GM21619 (cell line): ENCODE data around the gene RCN1.
A peak's percentile ranks its signal among the peaks of the same experiment; 100 is the strongest.
"Not testable (repeated sequence)": the region's sequence is repeated elsewhere in the genome, so short reads cannot be mapped to it uniquely, and the experiment has no call there.

Experiments used
- ATAC-seq: cut with Tn5 transposase; IDR thresholded peaks from one replicate; pipeline ENCODE4 v1.9.1; 2021; ENCODE audit not compliant: unreplicated experiment

Gene RCN1

DNA sequence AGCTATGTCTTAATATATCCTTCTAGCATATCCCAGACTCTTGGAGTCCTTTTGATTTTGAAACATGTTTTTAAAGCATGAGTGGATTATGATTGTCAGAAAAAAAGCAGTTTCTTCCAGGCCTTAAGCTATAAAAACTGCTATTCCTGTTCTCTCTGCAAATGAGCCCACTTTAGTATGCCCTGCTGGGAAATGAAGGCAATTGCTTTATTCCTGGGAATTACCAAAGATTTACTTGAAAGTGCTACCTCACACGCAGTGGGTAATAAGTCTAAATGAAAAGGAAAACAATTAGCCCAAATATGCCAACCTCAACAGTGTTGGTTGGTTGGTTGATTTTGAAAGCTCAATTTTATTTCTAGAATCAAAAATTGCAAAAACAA, 17.2 kb upstream of the RCN1 start:
- no peak for ATAC-seq

DNA sequence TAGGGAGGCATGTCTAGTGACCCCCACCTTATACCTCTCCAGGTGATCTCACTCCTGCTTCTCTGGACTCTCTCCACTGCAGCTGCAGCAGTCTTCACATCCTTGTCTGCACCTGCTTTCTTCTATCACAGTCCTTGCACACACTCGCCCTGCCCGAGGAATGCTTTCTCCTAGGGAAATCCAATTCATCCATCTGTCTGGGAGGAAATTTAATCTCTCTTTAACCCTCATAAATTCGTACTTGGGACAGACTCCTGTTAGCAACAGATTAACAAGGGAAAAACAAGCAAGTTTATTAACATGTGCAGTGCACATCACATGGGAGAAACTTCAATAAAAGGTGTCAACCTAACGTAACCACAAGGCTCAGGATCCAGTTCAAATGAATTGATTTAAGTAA, 11.3 kb upstream of the RCN1 start:
- no peak for ATAC-seq

- ATAC-seq, result no peak
Measured at GRCh38 chr11:32080361-32080980, 10.4 kb upstream of the RCN1 start.

- ATAC-seq, result peak; percentile 88
Measured at GRCh38 chr11:32081129-32081641, 9.7 kb upstream of the RCN1 start.

- no peak for ATAC-seq
Measured at GRCh38 chr11:32081901-32082300, 9.0 kb upstream of the RCN1 start.

DNA sequence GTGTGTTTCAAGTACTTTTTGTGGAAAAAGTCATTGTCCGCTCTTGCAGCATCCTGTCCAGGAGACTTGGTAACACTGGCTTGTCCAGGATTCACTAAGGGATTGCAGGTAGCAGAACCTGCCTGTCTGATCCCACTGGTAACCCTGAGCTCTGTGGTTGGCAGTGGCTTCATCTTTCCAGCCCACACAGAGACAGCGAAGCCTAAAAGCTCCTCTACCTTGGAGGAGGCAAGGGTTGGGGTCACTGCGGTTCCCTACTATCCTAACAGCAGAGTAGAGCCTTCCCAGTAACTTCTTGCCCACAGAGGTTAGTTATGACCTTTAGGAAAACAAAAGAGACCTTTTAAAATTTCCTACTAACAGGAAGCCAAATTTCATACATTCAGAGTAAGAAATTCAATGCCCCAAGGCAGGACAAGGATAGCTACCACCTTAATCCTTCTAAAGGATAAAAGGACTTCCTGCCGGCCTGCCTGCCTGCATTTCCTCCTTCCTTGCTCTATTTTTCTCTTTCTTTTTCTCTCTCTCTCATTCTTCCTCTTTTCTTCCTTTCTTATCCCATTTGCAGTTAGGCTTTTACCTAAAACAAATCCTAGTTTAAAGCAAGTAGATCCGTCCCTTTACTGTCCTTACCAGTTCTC, 8.4 kb upstream of the RCN1 start:
- no peak for ATAC-seq

- ATAC-seq, result no peak
Measured at GRCh38 chr11:32087597-32087996, 3.3 kb upstream of the RCN1 start.

- ATAC-seq, result no peak
Measured at GRCh38 chr11:32088117-32088941, 2.5 kb upstream of the RCN1 start.

- no peak for ATAC-seq
Measured at GRCh38 chr11:32092581-32093170, 1.8 kb downstream of the RCN1 start.

DNA sequence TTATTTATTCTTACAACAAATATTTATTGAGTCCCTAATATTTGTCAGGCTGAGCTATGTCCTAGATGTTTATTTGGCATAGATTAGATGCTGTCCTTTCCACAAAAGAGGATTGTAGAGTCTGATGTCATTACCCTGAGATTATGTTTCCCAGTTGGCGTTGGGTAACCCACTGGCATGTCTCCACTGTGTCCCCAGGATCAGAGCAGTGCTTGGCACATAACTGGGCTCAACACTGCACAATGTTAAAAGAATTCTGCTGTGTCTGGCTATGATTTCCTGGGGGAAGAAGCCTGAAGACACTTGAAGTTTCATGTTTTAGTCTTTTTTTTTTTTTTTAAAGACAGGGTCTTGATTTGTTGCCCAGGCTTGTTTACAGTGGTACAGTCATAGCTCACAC, 4.0 kb downstream of the RCN1 start:
- no peak for ATAC-seq

DNA sequence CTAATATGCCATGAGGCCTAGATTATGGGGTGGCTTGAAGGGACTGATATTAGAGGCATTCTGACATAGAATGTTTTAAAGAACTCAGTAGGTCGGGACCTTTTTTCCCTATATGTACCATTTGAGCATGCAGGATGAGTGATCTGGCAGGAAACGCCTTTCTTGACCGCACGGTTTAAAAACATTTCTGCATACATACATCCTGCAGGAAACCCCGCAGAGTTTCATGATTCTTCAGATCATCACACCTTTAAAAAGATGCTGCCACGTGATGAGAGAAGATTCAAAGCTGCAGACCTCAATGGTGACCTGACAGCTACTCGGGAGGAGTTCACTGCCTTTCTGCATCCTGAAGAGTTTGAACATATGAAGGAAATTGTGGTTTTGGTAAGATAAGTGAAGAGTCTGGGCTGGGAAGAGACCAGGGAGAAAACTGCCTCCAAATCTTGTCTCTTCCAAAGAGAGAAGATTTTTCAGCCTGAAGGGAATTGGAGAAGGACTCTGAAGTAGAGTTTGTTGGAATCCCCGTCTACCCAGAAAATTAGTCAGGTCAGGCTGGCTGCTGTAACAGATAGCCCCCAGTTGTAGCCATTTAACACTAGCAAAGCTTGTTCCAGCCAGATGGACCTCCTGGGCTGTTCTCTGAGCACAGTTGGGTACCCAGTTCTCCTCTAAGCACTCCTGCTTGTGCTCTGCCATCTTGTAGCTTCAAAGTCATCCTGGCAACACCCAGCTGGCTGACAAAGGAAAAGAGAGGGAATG, 7.4 kb downstream of the RCN1 start:
- ATAC-seq, result no peak

DNA sequence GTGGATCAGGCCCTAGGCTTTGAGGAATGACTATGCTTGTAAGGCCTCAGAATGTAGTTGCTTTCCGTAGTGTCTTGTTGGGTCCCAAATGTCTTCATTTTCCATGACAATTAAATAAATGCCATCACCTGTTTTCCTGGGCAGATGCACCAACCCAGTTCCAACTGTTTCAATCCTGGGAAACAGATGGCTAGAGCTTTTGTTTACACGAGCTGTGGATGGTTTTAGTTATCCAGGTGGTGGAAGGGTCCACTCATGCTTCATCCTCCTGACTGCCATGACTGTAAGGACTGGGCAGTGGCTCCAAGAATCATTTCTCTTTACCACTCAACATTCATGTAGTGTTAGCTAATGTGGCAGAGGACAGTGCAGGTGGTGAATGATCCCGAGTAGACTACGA, 8.6 kb downstream of the RCN1 start:
- no peak for ATAC-seq

DNA sequence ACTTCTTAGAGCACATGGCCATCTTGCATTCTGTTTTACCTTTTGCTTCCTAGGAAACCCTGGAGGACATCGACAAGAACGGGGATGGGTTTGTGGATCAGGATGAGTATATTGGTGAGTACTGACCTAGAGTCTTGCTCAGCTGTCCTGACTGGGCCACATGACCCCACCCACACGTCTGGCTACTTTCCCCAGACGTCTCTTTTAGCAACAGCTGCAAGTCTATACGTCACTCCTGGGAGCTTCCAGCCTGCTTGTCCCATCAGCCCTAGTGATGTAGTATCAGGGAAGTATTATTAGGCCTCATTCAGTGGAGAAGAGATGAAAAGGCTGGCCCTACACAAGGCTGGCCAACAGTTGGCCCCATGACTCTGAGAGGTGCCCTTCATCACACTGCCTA, 9.6 kb downstream of the RCN1 start:
- no peak for ATAC-seq

DNA sequence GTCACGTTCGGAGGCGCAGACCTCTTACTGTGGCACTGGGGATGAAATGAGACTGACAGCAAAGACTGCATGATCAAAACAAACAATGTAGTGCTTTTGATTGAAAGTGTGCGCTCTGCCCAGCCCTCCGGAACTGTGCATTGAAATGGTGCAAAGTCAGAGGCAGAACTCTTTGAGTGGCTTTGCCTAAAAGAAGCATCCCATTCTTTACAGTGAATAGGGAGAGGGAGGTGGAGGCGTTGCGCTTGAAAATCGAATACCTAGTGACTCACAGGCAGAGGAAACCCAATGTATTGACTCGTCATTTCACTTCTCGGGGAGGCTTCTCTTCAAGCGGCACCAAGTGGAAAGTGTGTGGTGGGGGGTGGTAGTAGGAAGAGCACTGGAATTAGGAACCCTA, 10.9 kb downstream of the RCN1 start:
- no peak for ATAC-seq

- not testable (repeated sequence) for ATAC-seq
Measured at GRCh38 chr11:32103121-32103719, 12.3 kb downstream of the RCN1 start.

DNA sequence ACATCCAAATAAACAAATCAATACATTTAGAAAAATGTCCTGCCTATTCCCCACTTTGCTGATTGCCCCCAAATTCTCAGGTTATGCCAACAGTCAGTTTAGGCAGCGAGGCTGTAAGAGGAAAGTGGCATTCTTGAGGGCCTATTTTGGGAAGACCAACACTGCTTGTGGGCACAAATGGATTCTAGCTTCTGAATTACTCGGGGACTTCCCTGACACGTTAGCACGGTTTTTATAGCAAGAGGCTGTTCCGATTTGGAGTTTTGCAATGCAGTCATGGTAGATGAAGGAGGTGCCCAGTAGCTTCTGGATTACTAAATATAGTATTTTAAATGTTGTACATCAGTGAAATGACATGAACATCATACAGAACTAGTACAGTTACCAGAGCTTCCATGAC, 13.1 kb downstream of the RCN1 start:
- no peak for ATAC-seq

GRCh38 chr11:32105871-32106560, 15.1 kb downstream of the RCN1 start:
- ATAC-seq, result peak; percentile 68

GRCh38 chr11:32107647-32108046, 16.8 kb downstream of the RCN1 start:
- ATAC-seq, result no peak

DNA sequence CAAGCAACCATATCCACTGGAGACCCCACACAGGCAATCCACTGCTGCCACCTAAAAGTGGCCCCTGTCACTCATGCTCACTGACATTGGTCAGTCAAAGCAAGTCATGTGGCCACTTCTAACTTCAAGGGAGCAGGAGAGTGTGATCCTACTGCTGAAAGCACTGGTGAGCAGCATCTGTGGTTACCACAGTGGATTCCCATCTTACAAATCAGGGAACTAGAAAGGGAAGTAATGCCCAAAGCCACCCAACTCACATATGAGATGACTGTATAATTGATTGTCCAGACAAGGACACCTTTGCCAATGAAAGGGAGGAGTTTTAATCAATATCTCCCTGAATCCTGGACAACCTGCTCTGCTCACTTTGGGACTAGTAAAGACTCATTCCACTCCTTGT, 17.7 kb downstream of the RCN1 start:
- ATAC-seq, result no peak

GRCh38 chr11:32109138-32109537, 18.3 kb downstream of the RCN1 start:
- no peak for ATAC-seq
